PC-9 (cell line): ENCODE data around the gene KIF7.

Experiments
- EZH2 ChIP-seq: fragments of 200-600 bp; sonication (generic); IDR thresholded peaks from 2 replicates; pipeline ENCODE4 v1.8.0; 2017; ENCODE audit warnings: antibody characterized with exemption, low read depth
- TF ChIP-seq, protein P1 (sequence below): fragments of 200-600 bp; sonication (generic); conservative IDR thresholded peaks from 2 replicates; pipeline ENCODE4 v1.6.1; 2017; ENCODE audit warnings: mixed run types, antibody characterized with exemption, mild to moderate bottlenecking, moderate library complexity

DNA sequence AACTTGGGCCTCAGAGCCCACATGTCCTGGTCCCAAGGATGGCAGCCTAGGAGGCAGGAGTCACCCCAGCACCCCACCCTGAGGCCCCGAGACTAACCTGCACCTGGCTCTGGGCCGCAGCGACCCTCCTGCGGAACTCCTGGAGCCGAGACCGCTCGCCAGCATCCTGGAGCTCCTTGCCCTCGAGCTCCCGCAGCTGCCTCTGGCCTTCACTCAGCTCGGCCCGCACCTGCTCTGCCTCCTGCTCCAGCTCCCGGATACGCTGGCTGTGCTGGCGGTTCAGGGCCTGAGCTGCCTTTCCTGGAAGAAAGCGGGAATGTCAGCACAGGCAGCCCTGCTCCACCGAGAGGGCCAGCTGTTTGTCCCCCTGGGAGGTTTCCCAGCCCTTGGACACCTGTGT is 13.2 kb downstream of the KIF7 start:
- TF ChIP-seq, protein P1, sequence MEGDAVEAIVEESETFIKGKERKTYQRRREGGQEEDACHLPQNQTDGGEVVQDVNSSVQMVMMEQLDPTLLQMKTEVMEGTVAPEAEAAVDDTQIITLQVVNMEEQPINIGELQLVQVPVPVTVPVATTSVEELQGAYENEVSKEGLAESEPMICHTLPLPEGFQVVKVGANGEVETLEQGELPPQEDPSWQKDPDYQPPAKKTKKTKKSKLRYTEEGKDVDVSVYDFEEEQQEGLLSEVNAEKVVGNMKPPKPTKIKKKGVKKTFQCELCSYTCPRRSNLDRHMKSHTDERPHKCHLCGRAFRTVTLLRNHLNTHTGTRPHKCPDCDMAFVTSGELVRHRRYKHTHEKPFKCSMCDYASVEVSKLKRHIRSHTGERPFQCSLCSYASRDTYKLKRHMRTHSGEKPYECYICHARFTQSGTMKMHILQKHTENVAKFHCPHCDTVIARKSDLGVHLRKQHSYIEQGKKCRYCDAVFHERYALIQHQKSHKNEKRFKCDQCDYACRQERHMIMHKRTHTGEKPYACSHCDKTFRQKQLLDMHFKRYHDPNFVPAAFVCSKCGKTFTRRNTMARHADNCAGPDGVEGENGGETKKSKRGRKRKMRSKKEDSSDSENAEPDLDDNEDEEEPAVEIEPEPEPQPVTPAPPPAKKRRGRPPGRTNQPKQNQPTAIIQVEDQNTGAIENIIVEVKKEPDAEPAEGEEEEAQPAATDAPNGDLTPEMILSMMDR: no peak
- TF ChIP-seq EZH2: no peak
